GM21723 (cell line): Measurements from ENCODE around the gene SUSD5.

Experiments
- ATAC-seq: cut with Tn5 transposase; IDR thresholded peaks from one replicate; pipeline ENCODE4 v1.9.1; 2021; ENCODE audit warnings: mild to moderate bottlenecking, moderate library complexity; ENCODE audit not compliant: unreplicated experiment

The SUSD5 gene

GRCh38 chr3:33153782-33154181 lies 64.8 kb downstream of the SUSD5 start:
- no peak for ATAC-seq

GRCh38 chr3:33152363-33153360 lies 65.9 kb downstream of the SUSD5 start:
- no peak for ATAC-seq

DNA sequence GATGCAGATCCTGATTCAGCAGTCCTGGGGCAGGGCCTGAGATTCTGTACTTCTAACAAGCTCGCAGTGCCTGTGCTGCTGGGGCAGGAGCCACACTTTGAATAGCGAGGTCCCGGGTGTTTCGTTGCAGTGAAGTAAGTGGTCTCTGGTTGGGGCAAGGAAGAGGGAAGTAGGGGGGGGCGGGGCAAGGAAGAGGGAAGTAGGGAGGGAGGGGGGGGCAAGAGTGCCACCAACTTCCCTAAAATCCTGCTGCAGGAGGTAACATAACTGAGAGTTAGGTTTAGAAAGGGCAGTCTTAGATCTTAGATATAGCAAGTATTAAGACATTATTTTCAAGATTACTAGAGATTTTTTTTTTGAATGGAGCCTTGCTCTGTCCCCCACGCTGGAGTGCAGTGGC lies 69.3 kb downstream of the SUSD5 start:
- no peak for ATAC-seq

DNA sequence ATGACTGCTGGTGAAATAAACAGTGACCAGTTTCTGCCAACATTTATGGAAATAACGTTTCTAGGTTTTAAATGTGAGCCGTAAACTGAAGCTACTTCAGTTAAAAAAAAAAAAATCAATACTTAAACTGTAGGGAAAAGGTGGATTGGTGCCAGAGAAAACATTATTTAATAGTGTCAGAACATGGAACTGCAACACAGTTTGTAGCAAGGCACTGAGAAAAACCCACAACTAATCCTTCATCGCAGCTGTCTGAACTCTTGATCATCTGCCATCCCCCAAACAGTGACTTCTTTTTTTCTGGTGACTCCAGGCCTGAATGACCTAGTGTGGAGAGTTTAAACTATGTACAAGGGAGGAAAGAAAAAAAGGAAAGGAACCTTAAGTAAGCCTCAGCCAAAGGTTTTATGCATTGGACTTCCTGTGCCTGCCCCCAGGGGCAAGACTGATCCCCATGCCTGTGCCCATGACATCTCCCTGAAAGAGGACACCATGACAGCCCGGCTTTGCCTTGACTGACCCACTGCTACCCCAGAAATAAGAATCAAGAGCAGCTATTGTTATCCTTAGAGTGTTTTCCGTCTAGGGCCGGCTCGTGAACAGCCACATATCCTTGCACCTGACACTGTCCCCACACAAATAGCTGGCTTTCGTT lies 71.7 kb downstream of the SUSD5 start:
- no peak for ATAC-seq

DNA sequence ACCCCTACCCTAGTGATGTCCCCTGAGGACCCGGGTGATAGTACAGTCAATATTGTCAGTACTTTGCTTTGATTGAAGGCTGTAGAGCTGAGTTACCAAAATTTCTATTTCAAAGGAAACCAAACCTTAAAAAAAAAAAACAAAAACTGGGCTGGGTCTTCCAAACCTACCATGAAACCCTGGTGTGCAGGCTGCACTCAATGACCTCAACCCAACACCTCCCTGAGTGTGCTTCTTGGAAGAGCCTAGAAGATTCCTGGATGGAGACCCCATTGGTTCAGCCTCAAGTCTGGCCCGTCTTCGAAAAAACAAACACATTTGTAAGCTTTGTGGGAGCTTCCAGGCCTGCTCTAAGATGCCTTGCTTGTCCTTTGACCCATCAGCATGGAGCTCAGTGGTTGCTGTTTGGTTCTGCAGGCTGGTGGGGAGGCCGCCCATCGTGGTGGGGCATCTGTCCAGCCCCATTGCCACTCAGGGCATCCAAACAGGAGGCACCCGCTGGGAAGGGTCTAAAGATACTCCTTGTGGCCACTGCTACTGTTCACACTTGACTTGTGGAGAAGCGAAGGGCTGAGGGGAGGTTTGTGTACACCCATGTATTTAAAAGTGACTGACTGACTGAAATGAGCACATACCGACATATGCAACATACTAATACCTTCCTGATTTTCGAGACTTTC lies 72.6 kb downstream of the SUSD5 start:
- ATAC-seq, result no peak

DNA sequence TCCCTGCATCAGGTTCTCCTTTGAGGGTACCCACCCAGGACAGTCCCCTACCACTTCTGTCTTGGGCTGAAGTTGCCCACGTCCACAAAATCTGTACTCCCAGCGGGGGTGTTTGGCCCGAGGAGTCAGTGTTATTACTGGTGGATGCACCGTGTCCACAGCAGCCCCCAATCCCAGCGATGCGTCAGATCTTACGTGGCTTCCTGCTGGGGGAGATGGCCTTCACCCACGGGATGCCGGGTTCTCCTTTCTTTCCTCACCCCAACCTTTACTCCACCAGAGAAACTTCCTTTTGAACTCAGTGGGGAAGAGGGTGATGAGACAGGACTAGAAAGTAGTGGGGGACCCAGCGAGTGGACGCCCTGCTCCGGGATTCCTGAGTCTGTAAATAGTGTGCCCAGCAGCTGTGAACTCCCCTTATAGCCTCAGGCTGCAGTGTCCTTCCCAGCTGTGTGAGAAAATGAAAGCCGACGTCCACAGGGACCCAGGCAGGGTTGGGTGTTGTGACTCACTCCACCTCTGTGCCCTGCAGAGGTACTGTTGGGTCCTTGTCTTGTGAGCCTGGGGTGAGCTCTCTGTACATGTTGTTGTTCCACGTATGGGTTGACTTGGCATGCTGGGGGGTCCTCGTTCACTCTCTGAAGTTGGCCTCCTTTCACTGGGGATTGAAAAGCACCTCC lies 73.2 kb downstream of the SUSD5 start:
- ATAC-seq, result no peak

- no peak for ATAC-seq
These were observed 74.2 kb downstream of the SUSD5 start for GRCh38 chr3:33144433-33144832.

- no peak for ATAC-seq
These were observed 77.6 kb downstream of the SUSD5 start for GRCh38 chr3:33141006-33141405.

- no peak for ATAC-seq
These were observed 78.6 kb downstream of the SUSD5 start for GRCh38 chr3:33139996-33140395.

DNA sequence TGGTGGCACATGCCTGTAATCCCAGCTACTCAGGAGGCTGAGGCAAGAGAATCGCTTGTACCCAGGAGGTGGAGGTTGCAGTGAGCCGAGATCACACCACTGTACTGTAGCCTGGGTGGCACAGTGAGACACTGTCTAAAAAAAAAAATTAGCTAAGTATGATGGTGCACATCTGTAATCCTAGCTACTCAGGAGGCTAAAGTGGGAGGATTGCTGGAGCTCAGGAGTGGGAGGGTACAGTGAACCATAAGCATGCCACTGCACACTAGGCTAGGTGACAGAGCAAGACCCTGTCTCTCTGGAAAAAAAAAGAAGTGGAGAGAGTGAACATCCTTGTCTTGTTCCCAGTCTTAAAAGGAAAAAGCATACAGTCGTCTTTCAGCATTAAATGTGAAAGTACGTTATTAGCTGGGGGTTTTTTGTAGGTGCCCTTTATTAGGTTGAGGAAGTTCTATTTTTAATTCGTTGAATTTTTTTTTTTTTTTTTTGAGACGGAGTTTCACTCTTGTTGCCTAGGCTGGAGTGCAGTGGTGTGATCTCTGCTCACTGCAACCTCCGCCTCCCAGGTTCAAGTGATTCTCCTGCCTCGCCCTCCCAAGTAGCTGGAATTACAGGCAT lies 79.5 kb downstream of the SUSD5 start:
- peak; percentile 73 for ATAC-seq

GRCh38 chr3:33137691-33138090 lies 80.9 kb downstream of the SUSD5 start:
- ATAC-seq, result no peak

DNA sequence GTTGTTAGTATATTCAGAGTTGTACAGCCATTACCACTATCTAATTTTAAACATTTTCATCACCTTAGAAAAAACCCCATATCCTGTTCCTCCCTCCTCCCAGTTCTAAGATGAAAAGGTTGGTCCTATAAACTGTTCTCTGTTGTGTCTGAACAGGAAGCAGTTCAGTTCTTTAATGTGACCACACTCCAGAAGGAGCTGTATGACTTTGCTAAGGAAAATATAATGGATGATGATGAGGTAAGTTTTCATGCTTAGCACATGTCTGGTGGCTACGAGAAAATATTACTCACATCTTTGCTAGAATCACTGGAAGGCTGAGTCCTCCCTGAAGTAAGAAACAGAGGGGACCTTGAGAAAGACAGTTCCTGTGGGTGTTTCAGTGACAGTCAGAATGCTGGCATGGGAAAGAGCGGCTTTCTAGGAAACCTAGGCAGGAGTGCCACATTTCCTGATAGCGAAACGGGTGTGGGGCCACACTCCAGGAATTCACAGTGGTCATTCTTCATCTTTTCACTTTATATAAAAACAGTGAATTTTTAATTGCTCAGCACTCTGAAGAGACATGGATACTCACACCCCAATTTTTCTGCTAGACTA lies 84.5 kb downstream of the SUSD5 start:
- ATAC-seq, result no peak

- ATAC-seq, result peak; percentile 13
These were observed 86.6 kb downstream of the SUSD5 start for GRCh38 chr3:33132019-33132360.

- peak; percentile 87 for ATAC-seq
These were observed 87.1 kb downstream of the SUSD5 start for GRCh38 chr3:33131331-33132018.

DNA sequence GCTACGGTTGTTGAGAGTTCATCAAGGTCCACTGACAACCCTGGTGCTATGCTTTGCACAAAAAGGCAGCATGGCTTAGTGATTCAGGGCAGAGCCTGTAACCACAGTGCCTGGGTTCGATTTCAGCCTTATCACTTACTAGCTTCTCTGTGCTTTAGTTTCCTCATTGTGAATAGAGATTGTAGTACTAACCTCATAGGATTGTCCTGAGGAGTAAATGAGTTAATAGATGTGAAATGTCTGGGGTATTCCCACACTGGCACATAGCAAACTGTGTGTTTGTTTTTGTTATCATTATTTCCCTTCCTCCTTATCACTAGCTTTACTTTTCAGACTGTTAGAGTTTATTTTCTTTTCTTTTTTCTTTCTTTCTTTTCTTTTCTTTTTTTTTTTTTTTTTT lies 88.5 kb downstream of the SUSD5 start:
- no peak for ATAC-seq

DNA sequence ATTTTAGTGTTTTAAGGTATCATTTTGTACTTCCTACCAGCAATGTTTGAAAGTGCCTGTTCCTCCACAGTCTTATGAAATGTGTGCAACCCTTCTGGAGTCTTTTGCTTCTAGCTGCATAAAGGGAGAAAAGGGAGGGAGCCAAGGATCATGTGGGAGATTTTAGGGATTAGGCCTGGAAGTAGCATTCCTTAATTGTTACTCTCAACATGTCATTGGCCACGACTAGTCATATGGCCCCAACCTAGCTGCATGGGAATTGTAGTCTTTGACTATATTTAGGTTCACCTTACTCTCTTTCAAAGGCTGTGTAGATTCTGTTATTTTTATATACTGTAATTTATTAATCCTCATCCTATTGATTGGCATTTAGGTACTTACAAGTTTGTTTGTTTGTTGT lies 89.9 kb downstream of the SUSD5 start:
- no peak for ATAC-seq

GRCh38 chr3:33125840-33126239 lies 92.8 kb downstream of the SUSD5 start:
- no peak for ATAC-seq

DNA sequence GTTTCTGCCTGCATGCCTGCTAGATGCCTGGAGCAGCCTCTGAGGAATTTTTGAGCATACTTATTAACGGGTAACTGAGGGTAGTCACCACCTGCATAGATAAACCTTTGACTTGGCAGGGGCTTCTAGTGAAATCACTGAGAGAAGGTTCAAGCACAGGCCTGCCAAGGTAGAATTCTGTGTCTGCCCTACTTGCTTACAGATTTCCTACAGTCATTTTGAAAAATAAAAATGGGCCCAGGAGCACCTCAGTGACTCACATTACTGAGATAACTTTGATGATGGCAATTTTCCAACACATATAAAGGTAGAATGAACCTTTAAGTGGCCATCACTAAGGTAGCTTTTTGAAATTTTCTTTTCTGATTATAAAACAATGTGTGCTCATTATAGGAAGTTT lies 94.0 kb downstream of the SUSD5 start:
- no peak for ATAC-seq

GRCh38 chr3:33122991-33123390 lies 95.6 kb downstream of the SUSD5 start:
- ATAC-seq, result no peak

DNA sequence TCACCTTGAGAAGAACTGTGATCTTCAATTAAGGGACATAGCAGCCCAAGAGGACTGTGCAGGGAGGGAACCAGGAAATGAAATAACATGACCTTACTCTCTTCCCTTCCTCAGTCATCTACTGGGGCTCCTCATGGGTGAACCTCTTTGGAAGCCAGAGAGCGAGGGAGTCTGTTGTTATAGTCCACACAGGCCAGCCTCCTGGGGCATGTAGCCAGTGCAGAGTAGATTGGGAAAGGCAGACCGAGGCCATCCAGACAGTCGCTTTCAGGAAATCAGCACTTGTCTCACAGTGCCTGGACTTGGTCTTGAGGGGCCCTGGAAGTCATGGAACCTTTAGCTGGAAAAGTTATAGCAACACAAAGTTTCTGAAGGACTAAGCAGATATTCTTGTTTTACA lies 98.7 kb downstream of the SUSD5 start:
- ATAC-seq, result no peak
